Measurements from ENCODE around the gene HSBP1L1. TPM values are rescaled to one million over a fixed set of nuclear protein-coding genes. Genes with fewer than 3 reads are reported as not detected.

Gene HSBP1L1
- total and polyA plus RNA-seq, 2 of the 13 experiments (the other 11 are each of a cell fraction or from before 2014, with no cell fraction given), result 22.6 to 45.1 TPM

GRCh38 chr18:79975043-79975442 lies 10.6 kb downstream of the HSBP1L1 start:
- peaks cover 2% of the 10 kb centered on the region; the same call in 1 of the 2 replicates for H3K4me1 ChIP-seq (ENCODE audit: insufficient read depth, low read length)
- in situ Hi-C loops (cut with HindIII; ENCODE audit: extremely low pct_ligation_motif_present, low pct_unique_long_range_greater_than_20kb), result no loop called here
- no peaks in the 10 kb centered on the region for H3K27me3 ChIP-seq (ENCODE audit: control insufficient read depth in 1 of 2, insufficient read depth in 2 of 2, low read length in 2 of 2)
- ChIA-PET CTCF (ENCODE audit: low intra/inter-chr PET ratio, low total read pairs) (no interaction called here), POLR2A (no interaction called here)
- no peak for DNase-seq (ENCODE audit: low spot score)
- peaks cover 40% of the 10 kb centered on the region for H4K20me1 ChIP-seq (ENCODE audit: insufficient read depth, low read length)
- ATAC-seq, result no peak
- peaks cover 23 to 79% of the 10 kb centered on the region in 2 experiments for H3K36me3 ChIP-seq (replicated peaks in 1 of 2; ENCODE audit: control insufficient read depth in 1 of 2, insufficient read depth in 2 of 2, low read length in 2 of 2)
- FAIRE-seq, result no peak
- no peak overlapping the region for H3K27ac ChIP-seq (ENCODE audit: extremely low read length, insufficient read depth, low read length)
- no peak overlapping the region for H3K9ac ChIP-seq (ENCODE audit: insufficient read depth, low read depth, low read length)
- no peak overlapping the region for H3K4me2 ChIP-seq (ENCODE audit: low read depth, low read length)
- 100% methylated on average over 4 of the region's 4 CpGs for WGBS (ENCODE audit: low lambda C conversion rate)
- no peak overlapping the region for H3K4me3 ChIP-seq (replicated peaks in 1 of 3; ENCODE audit: insufficient read depth in 1 of 3, low read depth in 2 of 3, low read length in 3 of 3)
- BruUV-seq (replicated peaks), result no TSS peak
- no peak overlapping the region for H2AFZ ChIP-seq (ENCODE audit: low read length)
- H3K9me3 ChIP-seq (ENCODE audit: low read length), result no peaks in the 10 kb centered on the region
- intact Hi-C loops (cut with micrococcal nuclease; ENCODE audit: unreplicated experiment), result no loop called here
- H3K79me2 ChIP-seq (ENCODE audit: insufficient read depth, low read length), result peaks cover 63% of the 10 kb centered on the region
- no peak for TF ChIP-seq HDAC6 (IDR thresholded peaks at IDR 0.05; ENCODE audit: low read depth, low read length)
- no peak for TF ChIP-seq TARDBP (CRISPR knock-in tag; IDR thresholded peaks at IDR 0.05)
- no peak for TF ChIP-seq TFDP1 (CRISPR knock-in tag; IDR thresholded peaks at IDR 0.05; ENCODE audit: borderline replicate concordance)
- no peak for TF ChIP-seq ZNF431 (CRISPR knock-in tag; IDR thresholded peaks at IDR 0.05; ENCODE audit: borderline replicate concordance, low read depth)
- no peak for TF ChIP-seq ZNF784 (CRISPR knock-in tag; IDR thresholded peaks at IDR 0.05; ENCODE audit: borderline replicate concordance)
- no peak for TF ChIP-seq MTF1 (CRISPR knock-in tag; IDR thresholded peaks at IDR 0.05)
- TF ChIP-seq ZNF577 (CRISPR knock-in tag; IDR thresholded peaks at IDR 0.05; ENCODE audit: borderline replicate concordance, low read depth), result no peak
- TF ChIP-seq DDIT3 (CRISPR knock-in tag; IDR thresholded peaks at IDR 0.05), result no peak
- TF ChIP-seq ZBTB40 (IDR thresholded peaks at IDR 0.05), result no peak
- TF ChIP-seq ZBTB40 (CRISPR knock-in tag; IDR thresholded peaks at IDR 0.05), result no peak
- no peak for TF ChIP-seq ZNF44 (CRISPR knock-in tag; IDR thresholded peaks at IDR 0.05)
- no peak for TF ChIP-seq SPEN (CRISPR knock-in tag; IDR thresholded peaks at IDR 0.05; ENCODE audit: low read depth)
- no peak for TF ChIP-seq ZNF331 (CRISPR knock-in tag; IDR thresholded peaks at IDR 0.05)
- TF ChIP-seq FOXM1 (CRISPR knock-in tag; IDR thresholded peaks at IDR 0.05), result no peak
- no peak for TF ChIP-seq PPARG (CRISPR knock-in tag; conservative IDR thresholded peaks at IDR 0.05)

Measured in HepG2 (cell line).